Measurements from ENCODE around the gene TTC8. TPM values are rescaled to one million over a fixed set of nuclear protein-coding genes. Genes with fewer than 3 reads are reported as not detected.

Gene TTC8
- total RNA-seq, 1 experiment from 2014 or later: 12.4 TPM

DNA sequence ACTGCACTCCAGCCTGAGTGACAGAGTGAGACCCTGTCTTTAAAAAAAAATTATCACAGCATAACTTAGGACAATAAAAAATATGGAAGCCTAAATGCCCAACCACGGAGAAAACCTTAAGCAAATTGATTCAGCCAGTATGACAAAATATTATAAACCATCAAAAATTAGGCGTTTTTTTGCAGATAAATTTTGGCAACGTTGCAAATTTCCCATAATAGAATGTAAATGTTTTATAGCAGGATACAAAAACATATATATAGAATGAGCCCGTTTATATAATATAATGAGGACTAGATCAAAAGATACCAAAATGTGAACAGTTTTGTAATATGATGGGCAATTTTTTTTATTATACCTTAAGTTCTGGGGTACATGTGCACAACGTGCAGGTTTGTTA is 24.9 kb upstream of the TTC8 start:
- no peaks in the 10 kb centered on the region; the same call in 1 of the 2 replicates for H3K27me3 ChIP-seq (ENCODE audit: control insufficient read depth, insufficient read depth, low read length)
- H3K27ac ChIP-seq (ENCODE audit: low read length): no peak overlapping the region
- intact Hi-C loops (cut with micrococcal nuclease; ENCODE audit: unreplicated experiment) (no loop called here), in situ Hi-C loops (cut with HindIII; ENCODE audit: low pct_unique_long_range_greater_than_20kb, low sequenced_read_pairs) (no loop called here)
- no peak overlapping the region for H3K4me3 ChIP-seq (ENCODE audit: low read depth in 2 of 2, low read length in 2 of 2)
- ChIA-PET POLR2A (no interaction called here), CTCF (no interaction called here)
- BruUV-seq (replicated peaks): no TSS peak
- H3K4me1 ChIP-seq (ENCODE audit: control insufficient read depth, insufficient read depth, low read length): no peaks in the 10 kb centered on the region
- no peaks in the 10 kb centered on the region for H3K36me3 ChIP-seq (ENCODE audit: control insufficient read depth, insufficient read depth, low read length)
- no peaks in the 10 kb centered on the region for H3K9me3 ChIP-seq (ENCODE audit: control insufficient read depth, insufficient read depth, low read depth, low read length)
- no peak for ATAC-seq
- no peak for DNase-seq (ENCODE audit: low read depth, low spot score)
- TF ChIP-seq REST (IDR thresholded peaks at IDR 0.05; ENCODE audit: insufficient read depth in 1 of 2, low read depth in 2 of 2, low read length in 1 of 2) (no peak), POLR2AphosphoS5 (IDR thresholded peaks at IDR 0.05; ENCODE audit: low read depth, low read length) (no peak), TCF7L2 (IDR thresholded peaks at IDR 0.05; ENCODE audit: low read depth, low read length) (no peak), SIN3A (IDR thresholded peaks at IDR 0.05; ENCODE audit: borderline replicate concordance, insufficient read depth, low read depth, low read length) (no peak)
- TF ChIP-seq, protein P1, sequence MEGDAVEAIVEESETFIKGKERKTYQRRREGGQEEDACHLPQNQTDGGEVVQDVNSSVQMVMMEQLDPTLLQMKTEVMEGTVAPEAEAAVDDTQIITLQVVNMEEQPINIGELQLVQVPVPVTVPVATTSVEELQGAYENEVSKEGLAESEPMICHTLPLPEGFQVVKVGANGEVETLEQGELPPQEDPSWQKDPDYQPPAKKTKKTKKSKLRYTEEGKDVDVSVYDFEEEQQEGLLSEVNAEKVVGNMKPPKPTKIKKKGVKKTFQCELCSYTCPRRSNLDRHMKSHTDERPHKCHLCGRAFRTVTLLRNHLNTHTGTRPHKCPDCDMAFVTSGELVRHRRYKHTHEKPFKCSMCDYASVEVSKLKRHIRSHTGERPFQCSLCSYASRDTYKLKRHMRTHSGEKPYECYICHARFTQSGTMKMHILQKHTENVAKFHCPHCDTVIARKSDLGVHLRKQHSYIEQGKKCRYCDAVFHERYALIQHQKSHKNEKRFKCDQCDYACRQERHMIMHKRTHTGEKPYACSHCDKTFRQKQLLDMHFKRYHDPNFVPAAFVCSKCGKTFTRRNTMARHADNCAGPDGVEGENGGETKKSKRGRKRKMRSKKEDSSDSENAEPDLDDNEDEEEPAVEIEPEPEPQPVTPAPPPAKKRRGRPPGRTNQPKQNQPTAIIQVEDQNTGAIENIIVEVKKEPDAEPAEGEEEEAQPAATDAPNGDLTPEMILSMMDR (IDR thresholded peaks at IDR 0.05): no peak

GRCh38 chr14:88802596-88802995 is 21.9 kb upstream of the TTC8 start:
- TF ChIP-seq POLR2AphosphoS5 (IDR thresholded peaks at IDR 0.05; ENCODE audit: low read depth, low read length) (no peak), SIN3A (IDR thresholded peaks at IDR 0.05; ENCODE audit: borderline replicate concordance, insufficient read depth, low read depth, low read length) (no peak), TCF7L2 (IDR thresholded peaks at IDR 0.05; ENCODE audit: low read depth, low read length) (no peak), REST (IDR thresholded peaks at IDR 0.05; ENCODE audit: insufficient read depth in 1 of 2, low read depth in 2 of 2, low read length in 1 of 2) (no peak)
- TF ChIP-seq, protein P1 (IDR thresholded peaks at IDR 0.05): no peak
- Histone ChIP-seq H3K9me3 (ENCODE audit: control insufficient read depth, insufficient read depth, low read depth, low read length) (no peaks in the 10 kb centered on the region), H3K27ac (ENCODE audit: low read length) (no peak overlapping the region), H3K36me3 (ENCODE audit: control insufficient read depth, insufficient read depth, low read length) (no peaks in the 10 kb centered on the region), H3K4me1 (ENCODE audit: control insufficient read depth, insufficient read depth, low read length) (no peaks in the 10 kb centered on the region), H3K4me3 (ENCODE audit: low read depth in 2 of 2, low read length in 2 of 2) (no peak overlapping the region), H3K27me3 (ENCODE audit: control insufficient read depth, insufficient read depth, low read length) (no peaks in the 10 kb centered on the region)
- no TSS peak for BruUV-seq (replicated peaks)
- ATAC-seq (no peak), DNase-seq (ENCODE audit: low read depth, low spot score) (no peak)
- in situ Hi-C loops (cut with HindIII; ENCODE audit: low pct_unique_long_range_greater_than_20kb, low sequenced_read_pairs): no loop called here
- intact Hi-C loops (cut with micrococcal nuclease; ENCODE audit: unreplicated experiment): no loop called here
- CTCF ChIA-PET: no interaction called here
- POLR2A ChIA-PET: no interaction called here
